ENCODE results near the gene C17orf67. TPM values are rescaled to one million over a fixed set of nuclear protein-coding genes. Genes with fewer than 3 reads are reported as not detected.
"Not testable (repeated sequence)": the region's sequence is repeated elsewhere in the genome, so short reads cannot be mapped to it uniquely, and the experiment has no call there.

C17orf67 gene
- polyA plus RNA-seq, 3 donors, result 1.1 to 1.3 (median 1.2) TPM

- no peak for DNase-seq (ENCODE audit: low read depth in 3 of 3, low spot score in 2 of 3)
These were observed 54.4 kb downstream of the C17orf67 start for GRCh38 chr17:56779322-56779721.

- DNase-seq (ENCODE audit: low read depth in 3 of 3, low spot score in 2 of 3), result no peak
These were observed 54.8 kb downstream of the C17orf67 start for GRCh38 chr17:56778898-56779297.

- DNase-seq (ENCODE audit: low read depth in 3 of 3, low spot score in 2 of 3), result no peak
These were observed 55.9 kb downstream of the C17orf67 start for GRCh38 chr17:56777859-56778258.

GRCh38 chr17:56774650-56775049 lies 59.1 kb downstream of the C17orf67 start:
- no peak for DNase-seq (ENCODE audit: low read depth in 3 of 3, low spot score in 2 of 3)

GRCh38 chr17:56773124-56773523 lies 60.6 kb downstream of the C17orf67 start:
- no peak for DNase-seq (ENCODE audit: low read depth in 3 of 3, low spot score in 2 of 3)

- DNase-seq (ENCODE audit: low read depth in 3 of 3, low spot score in 2 of 3), result no peak
These were observed 61.3 kb downstream of the C17orf67 start for GRCh38 chr17:56772442-56772841.

GRCh38 chr17:56771975-56772374 lies 61.7 kb downstream of the C17orf67 start:
- DNase-seq (ENCODE audit: low read depth in 3 of 3, low spot score in 2 of 3), result no peak

- DNase-seq (ENCODE audit: low read depth in 3 of 3, low spot score in 2 of 3), result no peak
These were observed 62.2 kb downstream of the C17orf67 start for GRCh38 chr17:56771563-56771962.

- no peak for DNase-seq (ENCODE audit: low read depth in 3 of 3, low spot score in 2 of 3)
These were observed 63.3 kb downstream of the C17orf67 start for GRCh38 chr17:56770427-56770826.

- no peak for DNase-seq (ENCODE audit: low read depth in 3 of 3, low spot score in 2 of 3)
These were observed 68.3 kb downstream of the C17orf67 start for GRCh38 chr17:56765449-56765848.

GRCh38 chr17:56762988-56763387 lies 70.7 kb downstream of the C17orf67 start:
- DNase-seq (ENCODE audit: low read depth in 3 of 3, low spot score in 2 of 3), result no peak

GRCh38 chr17:56762144-56762543 lies 71.6 kb downstream of the C17orf67 start:
- no peak for DNase-seq (ENCODE audit: low read depth in 3 of 3, low spot score in 2 of 3)

- no peak for DNase-seq (ENCODE audit: low read depth in 3 of 3, low spot score in 2 of 3)
These were observed 72.3 kb downstream of the C17orf67 start for GRCh38 chr17:56761387-56761786.

- DNase-seq (ENCODE audit: low read depth in 3 of 3, low spot score in 2 of 3), result not testable (repeated sequence)
These were observed 76.1 kb downstream of the C17orf67 start for GRCh38 chr17:56757611-56758010.

GRCh38 chr17:56756536-56756935 lies 77.2 kb downstream of the C17orf67 start:
- DNase-seq (ENCODE audit: low read depth in 3 of 3, low spot score in 2 of 3), result no peak

GRCh38 chr17:56755310-56755709 lies 78.4 kb downstream of the C17orf67 start:
- no peak for DNase-seq (ENCODE audit: low read depth in 3 of 3, low spot score in 2 of 3)

- DNase-seq (ENCODE audit: low read depth in 3 of 3, low spot score in 2 of 3), result no peak
These were observed 79.1 kb downstream of the C17orf67 start for GRCh38 chr17:56754523-56755208.

- DNase-seq (ENCODE audit: low read depth in 3 of 3, low spot score in 2 of 3), result no peak
These were observed 81.4 kb downstream of the C17orf67 start for GRCh38 chr17:56752263-56752836.

GRCh38 chr17:56751145-56751738 lies 82.5 kb downstream of the C17orf67 start:
- no peak for DNase-seq (ENCODE audit: low read depth in 3 of 3, low spot score in 2 of 3)

- DNase-seq (ENCODE audit: low read depth in 3 of 3, low spot score in 2 of 3), result no peak
These were observed 89.0 kb downstream of the C17orf67 start for GRCh38 chr17:56744721-56745120.

GRCh38 chr17:56742601-56743000 lies 91.1 kb downstream of the C17orf67 start:
- DNase-seq (ENCODE audit: low read depth in 3 of 3, low spot score in 2 of 3), result no peak

All from right renal cortex interstitium (tissue), 3 donors.